HG03520 (cell line): ENCODE results near the gene ZNF280D.
A peak's percentile ranks its signal among the peaks of the same experiment; 100 is the strongest.

Experiments used
- ATAC-seq: cut with Tn5 transposase; IDR thresholded peaks from one replicate; pipeline ENCODE4 v1.9.1; 2021; ENCODE audit warnings: mild to moderate bottlenecking, moderate library complexity; ENCODE audit not compliant: unreplicated experiment

The ZNF280D gene

DNA sequence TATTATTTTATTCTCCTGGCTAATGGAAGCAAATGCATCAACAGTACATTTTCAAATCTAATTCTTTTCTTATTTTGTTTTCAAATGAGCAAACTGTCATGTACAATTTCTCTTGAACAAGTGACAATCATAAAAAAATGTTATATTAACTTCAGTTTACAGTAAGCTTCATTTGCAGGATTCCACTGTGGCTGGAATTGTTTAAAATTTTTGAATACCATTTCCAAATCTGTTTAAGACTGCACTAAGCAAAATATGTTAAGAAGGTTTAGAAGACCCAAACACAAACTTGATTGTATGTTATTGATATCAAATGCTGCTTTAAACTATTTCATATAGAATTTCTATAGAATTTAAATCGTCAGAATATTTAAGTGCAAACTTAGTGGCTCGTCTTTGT is 92.8 kb downstream of the ZNF280D start:
- ATAC-seq: no peak

DNA sequence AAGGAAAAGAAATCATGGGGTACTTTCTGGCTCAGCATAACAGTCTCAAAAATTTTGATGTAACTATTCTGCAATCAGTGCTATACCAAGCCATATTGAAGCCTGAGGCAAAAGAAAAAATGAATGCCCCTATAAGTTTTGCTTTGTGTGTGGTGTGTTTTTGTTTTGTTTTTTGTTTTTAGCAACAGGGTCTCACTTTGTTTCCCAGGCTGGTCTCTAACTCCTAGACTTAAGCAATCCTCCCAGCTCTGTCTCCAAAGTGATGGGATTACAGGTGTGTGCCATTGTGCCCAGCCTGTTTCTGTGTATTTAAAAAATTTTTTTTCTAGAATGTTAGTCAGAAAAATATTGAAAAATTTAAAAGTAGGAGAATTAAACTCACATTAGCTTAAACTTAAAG is 93.2 kb downstream of the ZNF280D start:
- no peak for ATAC-seq

DNA sequence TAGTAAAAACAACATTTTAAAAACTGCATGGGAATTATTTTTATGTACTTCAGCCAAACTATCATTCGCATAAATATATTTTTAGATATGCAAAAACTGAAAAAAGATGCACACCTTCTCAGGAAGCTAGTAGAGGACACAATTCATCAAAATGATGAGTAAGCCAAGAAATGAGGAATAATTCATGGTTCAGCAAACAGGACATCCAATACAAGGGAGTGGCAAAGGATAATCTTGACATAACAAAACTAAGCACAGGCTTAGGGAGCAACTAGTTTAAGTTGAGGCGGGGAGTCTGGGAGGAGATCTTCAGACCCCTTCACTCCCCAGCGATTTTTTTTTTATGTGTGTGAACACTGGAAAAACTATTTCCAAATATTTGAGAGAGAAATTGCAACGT is 93.7 kb downstream of the ZNF280D start:
- ATAC-seq: no peak

DNA sequence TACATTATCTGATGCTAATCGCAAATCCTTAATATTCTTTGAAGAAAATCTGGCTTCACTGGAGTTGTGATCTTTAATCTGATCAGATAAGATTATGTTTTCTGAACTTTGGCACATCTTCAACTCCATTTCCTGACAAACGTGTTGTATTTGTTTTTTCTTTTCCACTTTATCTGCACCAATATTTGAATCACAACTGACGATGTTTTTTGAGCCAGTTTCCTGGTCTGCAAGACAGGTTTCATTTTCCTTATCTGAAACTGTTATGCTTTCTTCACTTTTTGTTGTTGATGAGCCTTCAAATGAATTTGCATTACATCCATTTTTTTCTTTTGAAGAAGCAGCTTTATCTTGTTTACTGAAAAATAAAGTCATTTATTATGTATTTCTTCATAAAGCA is 101.5 kb downstream of the ZNF280D start:
- no peak for ATAC-seq

GRCh38 chr15:56628893-56629532 is 104.3 kb downstream of the ZNF280D start:
- ATAC-seq: no peak

- ATAC-seq: no peak
Observed at GRCh38 chr15:56619887-56620286, 113.4 kb downstream of the ZNF280D start.

DNA sequence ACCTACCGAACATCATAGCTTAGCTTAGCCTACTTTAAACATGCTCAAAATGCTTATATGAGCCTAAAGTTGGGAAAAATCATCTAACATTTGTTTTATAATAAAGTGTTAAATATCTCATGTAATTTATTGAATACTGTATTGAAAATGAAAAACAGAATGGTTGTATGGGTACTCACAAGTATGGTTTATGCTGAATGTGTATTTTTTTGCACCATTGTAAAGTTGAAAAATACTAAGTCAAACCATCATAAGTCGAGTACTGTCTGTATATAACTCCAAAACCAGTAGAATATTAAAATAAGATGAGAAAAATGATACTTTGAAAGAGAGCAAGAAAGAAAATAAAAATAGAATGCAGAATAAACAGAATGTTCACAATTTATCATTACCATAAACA is 115.7 kb downstream of the ZNF280D start:
- ATAC-seq: no peak

DNA sequence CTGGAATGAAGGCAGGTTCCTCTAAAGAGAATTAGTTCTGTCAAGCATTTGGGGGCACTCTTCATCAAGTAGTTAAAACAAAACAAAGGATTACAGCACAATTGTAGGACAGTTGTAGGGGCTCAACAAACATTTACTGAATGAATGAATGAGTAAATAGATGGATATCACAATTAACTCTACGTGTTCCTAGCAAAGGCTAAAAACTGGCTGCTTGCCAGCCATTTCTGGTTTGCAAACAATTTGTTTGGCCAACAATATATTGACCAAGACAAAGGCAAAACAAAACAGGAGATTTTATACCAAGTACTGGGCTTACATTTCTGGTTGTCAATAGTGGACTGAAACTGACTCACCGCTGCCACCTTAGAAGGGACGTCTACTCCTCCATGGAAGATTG is 116.8 kb downstream of the ZNF280D start:
- ATAC-seq: no peak

GRCh38 chr15:56613811-56614210 is 119.5 kb downstream of the ZNF280D start:
- ATAC-seq: no peak

DNA sequence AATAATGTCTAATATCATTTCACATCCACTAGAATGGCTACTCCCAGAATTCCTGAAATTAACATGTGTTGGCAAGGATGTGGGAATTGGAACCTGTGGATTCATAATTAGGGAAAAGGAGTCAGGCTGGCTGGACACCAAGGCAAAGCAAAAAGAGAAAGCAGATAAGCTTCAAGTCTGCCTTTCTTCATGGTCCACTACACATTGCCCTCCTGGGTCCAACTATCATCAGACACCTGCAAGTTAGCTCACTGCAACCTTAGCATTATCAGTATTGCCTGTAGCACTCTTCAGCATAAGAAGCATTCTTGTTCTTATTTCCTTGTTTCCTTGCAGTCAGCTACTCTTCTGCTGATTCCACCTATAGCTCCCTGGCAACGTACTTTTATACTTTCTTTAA is 124.3 kb downstream of the ZNF280D start:
- ATAC-seq: no peak

- ATAC-seq: peak; percentile 95
Observed at GRCh38 chr15:56608140-56608778, 125.0 kb downstream of the ZNF280D start.

- no peak for ATAC-seq
Observed at GRCh38 chr15:56602253-56602652, 131.1 kb downstream of the ZNF280D start.

- ATAC-seq: no peak
Observed at GRCh38 chr15:56600380-56600779, 132.9 kb downstream of the ZNF280D start.

- ATAC-seq: no peak
Observed at GRCh38 chr15:56598991-56599390, 134.3 kb downstream of the ZNF280D start.

- no peak for ATAC-seq
Observed at GRCh38 chr15:56587686-56588085, 145.6 kb downstream of the ZNF280D start.

DNA sequence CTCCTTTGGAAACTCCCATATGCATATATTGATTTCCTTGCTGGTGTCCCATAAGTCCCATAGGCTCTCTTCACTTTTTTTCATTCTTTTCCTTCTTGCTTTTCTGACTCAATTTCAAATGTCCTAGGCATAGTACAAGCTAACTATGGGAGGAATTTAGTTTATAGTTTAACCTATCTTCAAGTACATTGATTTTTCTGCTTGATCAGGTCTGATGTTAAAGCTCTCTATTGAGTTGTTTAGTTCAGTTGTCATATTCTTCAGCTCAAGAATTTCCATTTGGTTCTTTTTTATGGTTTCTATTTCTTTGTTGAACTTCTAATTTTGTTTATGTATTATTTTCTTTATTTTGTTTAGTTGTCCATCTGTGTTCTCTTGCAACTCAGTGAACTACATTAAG is 147.1 kb downstream of the ZNF280D start:
- ATAC-seq: no peak

DNA sequence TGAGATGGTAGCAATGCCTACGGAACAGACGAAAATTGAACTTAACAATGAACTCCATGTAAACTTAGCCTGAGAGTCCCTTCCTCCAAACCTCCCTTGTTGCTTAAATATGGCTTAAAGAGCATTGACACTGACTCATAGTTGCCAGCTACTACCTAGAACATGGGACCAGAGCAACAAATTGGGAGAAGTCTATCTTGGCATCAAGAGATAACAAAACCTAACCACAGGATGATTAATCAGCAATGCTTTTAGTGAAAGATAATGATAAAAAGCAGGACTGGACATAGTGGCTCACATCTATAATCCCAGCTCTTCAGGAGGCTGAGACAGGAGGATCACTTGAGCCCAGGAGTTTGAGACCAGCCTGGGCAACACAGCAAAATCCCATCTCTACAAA is 150.5 kb downstream of the ZNF280D start:
- no peak for ATAC-seq
